ENCODE measurements around the gene UBL3.

The UBL3 gene, protein sequence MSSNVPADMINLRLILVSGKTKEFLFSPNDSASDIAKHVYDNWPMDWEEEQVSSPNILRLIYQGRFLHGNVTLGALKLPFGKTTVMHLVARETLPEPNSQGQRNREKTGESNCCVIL

DNA sequence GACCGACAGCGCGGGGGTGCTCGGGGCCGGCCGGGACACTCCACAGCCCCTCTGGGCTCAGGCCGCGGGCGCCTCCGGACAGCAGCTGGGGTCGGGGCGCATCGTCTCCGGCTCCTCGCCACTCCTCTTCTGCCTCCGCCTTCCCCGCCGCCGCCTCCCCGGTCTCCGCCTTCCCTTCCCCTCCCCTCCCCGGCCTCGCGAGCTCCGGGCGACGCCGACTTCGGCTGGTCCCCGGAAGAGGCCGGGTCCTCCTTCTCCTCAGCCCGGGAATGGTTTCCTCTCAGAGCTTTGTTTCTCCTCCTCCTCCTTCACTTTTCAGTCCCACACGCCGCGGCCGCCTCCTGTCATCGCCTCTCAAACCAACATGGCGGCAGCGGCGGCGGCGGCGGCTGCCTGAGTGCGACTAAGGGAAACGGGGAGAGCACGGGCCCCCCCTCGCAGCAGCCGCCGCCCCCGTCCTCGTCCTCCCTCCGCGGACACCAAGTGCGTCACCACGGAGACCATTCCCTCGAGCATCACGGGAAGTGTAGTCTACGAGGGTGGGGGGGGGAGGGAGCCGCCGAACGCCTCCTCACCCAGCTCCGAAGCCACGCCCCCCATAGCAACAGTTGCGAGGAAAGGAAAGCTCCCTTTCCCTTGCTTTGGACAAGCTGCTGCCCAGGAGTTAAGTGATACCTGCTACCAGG is at the start of gene UBL3:
Gene UBL3, minus strand, starts transcription at position 405 of the 686 bp plus-strand sequence. CDS start 1,079 bp downstream, outside the sequence.
- POLR2A ChIA-PET, result interaction anchor here (0.6 to 3.0 kb wide), 12 partner anchors 11 to 275 kb away, joined by 3 to 18 read pairs (median 3); no protein-coding TSS in a partner anchor
- peak within 1 kb of the TSS; percentile 88 for H3K27ac ChIP-seq (ENCODE audit: extremely low read depth, low read depth, low read length)
- peaks cover 5% of the 10 kb centered on the region for H3K4me1 ChIP-seq (ENCODE audit: control insufficient read depth, insufficient read depth, low read length)
- H3K4me3 ChIP-seq (ENCODE audit: low read depth, low read length), result peak within 1 kb of the TSS; percentile 81
- no peaks in the 10 kb centered on the region for H3K9me3 ChIP-seq (ENCODE audit: control insufficient read depth, insufficient read depth, low read depth, low read length)
- CTCF ChIA-PET, result interaction anchor here (2.4 to 3.4 kb wide), 3 partner anchors 74 to 263 kb away, joined by 6 to 24 read pairs (median 18); no protein-coding TSS in a partner anchor
- no peaks in the 10 kb centered on the region for H3K36me3 ChIP-seq (ENCODE audit: control insufficient read depth in 2 of 2, insufficient read depth in 1 of 2, low read length in 2 of 2)
- no peak for TF ChIP-seq ZNF132 (tag by site-specific recombination; IDR thresholded peaks at IDR 0.05; ENCODE audit: borderline replicate concordance)
- TF ChIP-seq EGR2 (tag by site-specific recombination; IDR thresholded peaks at IDR 0.05; ENCODE audit: low read depth), result peak; percentile 66
- TF ChIP-seq, protein P1, sequence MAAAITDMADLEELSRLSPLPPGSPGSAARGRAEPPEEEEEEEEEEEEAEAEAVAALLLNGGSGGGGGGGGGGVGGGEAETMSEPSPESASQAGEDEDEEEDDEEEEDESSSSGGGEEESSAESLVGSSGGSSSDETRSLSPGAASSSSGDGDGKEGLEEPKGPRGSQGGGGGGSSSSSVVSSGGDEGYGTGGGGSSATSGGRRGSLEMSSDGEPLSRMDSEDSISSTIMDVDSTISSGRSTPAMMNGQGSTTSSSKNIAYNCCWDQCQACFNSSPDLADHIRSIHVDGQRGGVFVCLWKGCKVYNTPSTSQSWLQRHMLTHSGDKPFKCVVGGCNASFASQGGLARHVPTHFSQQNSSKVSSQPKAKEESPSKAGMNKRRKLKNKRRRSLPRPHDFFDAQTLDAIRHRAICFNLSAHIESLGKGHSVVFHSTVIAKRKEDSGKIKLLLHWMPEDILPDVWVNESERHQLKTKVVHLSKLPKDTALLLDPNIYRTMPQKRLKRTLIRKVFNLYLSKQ (tag by site-specific recombination; IDR thresholded peaks at IDR 0.05; ENCODE audit: borderline replicate concordance), result no peak
- no peak for TF ChIP-seq ZNF670 (tag by site-specific recombination; IDR thresholded peaks at IDR 0.05; ENCODE audit: low read depth)
- no peak for TF ChIP-seq KLF10 (tag by site-specific recombination; IDR thresholded peaks at IDR 0.05)
- TF ChIP-seq ZNF423 (tag by site-specific recombination; IDR thresholded peaks at IDR 0.05), result no peak
- TF ChIP-seq, protein P2, sequence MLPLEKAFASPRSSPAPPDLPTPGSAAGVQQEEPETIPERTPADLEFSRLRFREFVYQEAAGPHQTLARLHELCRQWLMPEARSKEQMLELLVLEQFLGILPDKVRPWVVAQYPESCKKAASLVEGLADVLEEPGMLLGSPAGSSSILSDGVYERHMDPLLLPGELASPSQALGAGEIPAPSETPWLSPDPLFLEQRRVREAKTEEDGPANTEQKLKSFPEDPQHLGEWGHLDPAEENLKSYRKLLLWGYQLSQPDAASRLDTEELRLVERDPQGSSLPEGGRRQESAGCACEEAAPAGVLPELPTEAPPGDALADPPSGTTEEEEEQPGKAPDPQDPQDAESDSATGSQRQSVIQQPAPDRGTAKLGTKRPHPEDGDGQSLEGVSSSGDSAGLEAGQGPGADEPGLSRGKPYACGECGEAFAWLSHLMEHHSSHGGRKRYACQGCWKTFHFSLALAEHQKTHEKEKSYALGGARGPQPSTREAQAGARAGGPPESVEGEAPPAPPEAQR (tag by site-specific recombination; IDR thresholded peaks at IDR 0.05), result no peak
- TF ChIP-seq GFI1B (tag by site-specific recombination; IDR thresholded peaks at IDR 0.05), result no peak
- TF ChIP-seq GLI2 (tag by site-specific recombination; IDR thresholded peaks at IDR 0.05; ENCODE audit: borderline replicate concordance, low read depth), result no peak
- no peak for TF ChIP-seq ZNF121 (tag by site-specific recombination; IDR thresholded peaks at IDR 0.05)
- no peak for TF ChIP-seq ZNF274 (IDR thresholded peaks at IDR 0.05; ENCODE audit: low read length)
- TF ChIP-seq ZNF274 (tag by site-specific recombination; IDR thresholded peaks at IDR 0.05; ENCODE audit: borderline replicate concordance), result no peak
- TF ChIP-seq, protein P3, sequence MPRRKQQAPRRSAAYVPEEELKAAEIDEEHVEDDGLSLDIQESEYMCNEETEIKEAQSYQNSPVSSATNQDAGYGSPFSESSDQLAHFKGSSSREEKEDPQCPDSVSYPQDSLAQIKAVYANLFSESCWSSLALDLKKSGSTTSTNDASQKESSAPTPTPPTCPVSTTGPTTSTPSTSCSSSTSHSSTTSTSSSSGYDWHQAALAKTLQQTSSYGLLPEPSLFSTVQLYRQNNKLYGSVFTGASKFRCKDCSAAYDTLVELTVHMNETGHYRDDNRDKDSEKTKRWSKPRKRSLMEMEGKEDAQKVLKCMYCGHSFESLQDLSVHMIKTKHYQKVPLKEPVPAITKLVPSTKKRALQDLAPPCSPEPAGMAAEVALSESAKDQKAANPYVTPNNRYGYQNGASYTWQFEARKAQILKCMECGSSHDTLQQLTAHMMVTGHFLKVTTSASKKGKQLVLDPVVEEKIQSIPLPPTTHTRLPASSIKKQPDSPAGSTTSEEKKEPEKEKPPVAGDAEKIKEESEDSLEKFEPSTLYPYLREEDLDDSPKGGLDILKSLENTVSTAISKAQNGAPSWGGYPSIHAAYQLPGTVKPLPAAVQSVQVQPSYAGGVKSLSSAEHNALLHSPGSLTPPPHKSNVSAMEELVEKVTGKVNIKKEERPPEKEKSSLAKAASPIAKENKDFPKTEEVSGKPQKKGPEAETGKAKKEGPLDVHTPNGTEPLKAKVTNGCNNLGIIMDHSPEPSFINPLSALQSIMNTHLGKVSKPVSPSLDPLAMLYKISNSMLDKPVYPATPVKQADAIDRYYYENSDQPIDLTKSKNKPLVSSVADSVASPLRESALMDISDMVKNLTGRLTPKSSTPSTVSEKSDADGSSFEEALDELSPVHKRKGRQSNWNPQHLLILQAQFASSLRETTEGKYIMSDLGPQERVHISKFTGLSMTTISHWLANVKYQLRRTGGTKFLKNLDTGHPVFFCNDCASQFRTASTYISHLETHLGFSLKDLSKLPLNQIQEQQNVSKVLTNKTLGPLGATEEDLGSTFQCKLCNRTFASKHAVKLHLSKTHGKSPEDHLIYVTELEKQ (tag by site-specific recombination; IDR thresholded peaks at IDR 0.05; ENCODE audit: borderline replicate concordance), result no peak
- no peak for TF ChIP-seq ZNF830 (tag by site-specific recombination; IDR thresholded peaks at IDR 0.05; ENCODE audit: low read depth)
- no peak for TF ChIP-seq ZBTB8A (tag by site-specific recombination; IDR thresholded peaks at IDR 0.05)
- TF ChIP-seq ZFP41 (tag by site-specific recombination; IDR thresholded peaks at IDR 0.05; ENCODE audit: borderline replicate concordance), result no peak
- TF ChIP-seq SP2 (tag by site-specific recombination; IDR thresholded peaks at IDR 0.05), result peak; percentile 84
- TF ChIP-seq ZEB2 (tag by site-specific recombination; IDR thresholded peaks at IDR 0.05), result peak; percentile 87
- TF ChIP-seq ZNF629 (tag by site-specific recombination; IDR thresholded peaks at IDR 0.05), result peak; percentile 71
- TF ChIP-seq ZNF76 (tag by site-specific recombination; IDR thresholded peaks at IDR 0.05; ENCODE audit: borderline replicate concordance, low read depth), result peak; percentile 65; the same call in 1 of the 2 replicates
- TF ChIP-seq, protein P4, sequence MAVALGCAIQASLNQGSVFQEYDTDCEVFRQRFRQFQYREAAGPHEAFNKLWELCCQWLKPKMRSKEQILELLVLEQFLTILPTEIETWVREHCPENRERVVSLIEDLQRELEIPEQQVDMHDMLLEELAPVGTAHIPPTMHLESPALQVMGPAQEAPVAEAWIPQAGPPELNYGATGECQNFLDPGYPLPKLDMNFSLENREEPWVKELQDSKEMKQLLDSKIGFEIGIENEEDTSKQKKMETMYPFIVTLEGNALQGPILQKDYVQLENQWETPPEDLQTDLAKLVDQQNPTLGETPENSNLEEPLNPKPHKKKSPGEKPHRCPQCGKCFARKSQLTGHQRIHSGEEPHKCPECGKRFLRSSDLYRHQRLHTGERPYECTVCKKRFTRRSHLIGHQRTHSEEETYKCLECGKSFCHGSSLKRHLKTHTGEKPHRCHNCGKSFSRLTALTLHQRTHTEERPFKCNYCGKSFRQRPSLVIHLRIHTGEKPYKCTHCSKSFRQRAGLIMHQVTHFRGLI (tag by site-specific recombination; IDR thresholded peaks at IDR 0.05), result no peak
- TF ChIP-seq ZNF366 (tag by site-specific recombination; conservative IDR thresholded peaks at IDR 0.05), result 0 out of 2 replicates have a peak, but pooled peaks have one; percentile 25
- no peak for TF ChIP-seq TCF7L2 (IDR thresholded peaks at IDR 0.05; ENCODE audit: borderline replicate concordance, low read depth, low read length)
- TF ChIP-seq ZNF654 (tag by site-specific recombination; IDR thresholded peaks at IDR 0.05; ENCODE audit: low read depth), result no peak
- no peak for TF ChIP-seq ZNF560 (tag by site-specific recombination; IDR thresholded peaks at IDR 0.05; ENCODE audit: borderline replicate concordance)
- no peak for TF ChIP-seq ZNF549 (tag by site-specific recombination; IDR thresholded peaks at IDR 0.05)
- TF ChIP-seq KLF16 (tag by site-specific recombination; IDR thresholded peaks at IDR 0.05), result peak; percentile 76; the same call in 1 of the 2 replicates
- 0 out of 2 replicates have a peak, but pooled peaks have one; percentile 39 for TF ChIP-seq KLF1 (tag by site-specific recombination; IDR thresholded peaks at IDR 0.05)
- TF ChIP-seq ZNF221 (tag by site-specific recombination; IDR thresholded peaks at IDR 0.05; ENCODE audit: borderline replicate concordance), result no peak
